Measurements from ENCODE around the gene C1QTNF6.
A peak's percentile ranks its signal among the peaks of the same experiment; 100 is the strongest.

C1QTNF6 gene

DNA sequence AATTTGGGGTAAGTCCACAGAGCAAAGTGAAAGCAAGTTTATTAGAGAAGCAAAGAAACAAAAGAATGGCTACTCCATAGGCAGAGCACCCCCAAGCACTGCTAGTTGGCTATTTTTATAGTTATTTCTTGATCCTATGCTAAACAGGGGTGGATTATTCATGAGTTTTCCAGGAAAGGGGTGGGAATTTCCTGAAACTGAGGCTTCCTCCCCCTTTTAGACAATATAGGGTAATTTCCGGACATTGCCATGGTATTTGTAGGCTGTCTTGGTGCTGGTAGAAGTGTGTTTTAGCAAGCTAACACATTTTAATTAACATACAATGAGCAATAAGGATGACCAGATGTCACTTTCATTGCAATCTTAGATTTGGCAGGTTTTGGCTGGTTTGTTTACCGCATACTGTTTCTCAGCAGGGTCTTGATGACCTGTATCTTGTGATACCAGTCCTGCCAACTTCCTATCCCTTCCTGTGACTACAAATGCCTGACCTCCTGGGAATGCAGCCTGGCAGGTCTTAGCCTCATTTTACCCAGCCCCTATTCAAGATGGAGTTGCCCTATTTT lies 937 bp upstream of the C1QTNF6 start:
- DNase-seq = peak; percentile 46

DNA sequence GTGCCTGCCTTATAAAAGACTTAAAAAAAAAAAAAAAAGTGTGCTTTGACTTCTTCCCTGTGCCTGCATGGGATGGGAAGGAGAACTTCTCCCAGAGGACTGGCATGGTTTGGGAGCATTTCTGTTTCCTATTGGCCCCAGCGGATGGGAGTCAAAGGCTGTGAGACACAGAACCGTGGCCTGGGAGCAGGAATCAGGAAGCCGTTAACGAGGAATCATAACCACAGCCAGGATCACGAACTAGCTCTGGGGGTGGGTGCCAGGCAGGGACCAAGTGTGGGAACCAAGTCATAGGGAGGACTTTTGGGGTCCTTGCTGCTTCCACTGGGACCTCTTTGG lies 526 bp downstream of the C1QTNF6 start:
- DNase-seq = peak; percentile 47

- no peak for DNase-seq
These were observed 987 bp downstream of the C1QTNF6 start for GRCh38 chr22:37186997-37187522.

DNA sequence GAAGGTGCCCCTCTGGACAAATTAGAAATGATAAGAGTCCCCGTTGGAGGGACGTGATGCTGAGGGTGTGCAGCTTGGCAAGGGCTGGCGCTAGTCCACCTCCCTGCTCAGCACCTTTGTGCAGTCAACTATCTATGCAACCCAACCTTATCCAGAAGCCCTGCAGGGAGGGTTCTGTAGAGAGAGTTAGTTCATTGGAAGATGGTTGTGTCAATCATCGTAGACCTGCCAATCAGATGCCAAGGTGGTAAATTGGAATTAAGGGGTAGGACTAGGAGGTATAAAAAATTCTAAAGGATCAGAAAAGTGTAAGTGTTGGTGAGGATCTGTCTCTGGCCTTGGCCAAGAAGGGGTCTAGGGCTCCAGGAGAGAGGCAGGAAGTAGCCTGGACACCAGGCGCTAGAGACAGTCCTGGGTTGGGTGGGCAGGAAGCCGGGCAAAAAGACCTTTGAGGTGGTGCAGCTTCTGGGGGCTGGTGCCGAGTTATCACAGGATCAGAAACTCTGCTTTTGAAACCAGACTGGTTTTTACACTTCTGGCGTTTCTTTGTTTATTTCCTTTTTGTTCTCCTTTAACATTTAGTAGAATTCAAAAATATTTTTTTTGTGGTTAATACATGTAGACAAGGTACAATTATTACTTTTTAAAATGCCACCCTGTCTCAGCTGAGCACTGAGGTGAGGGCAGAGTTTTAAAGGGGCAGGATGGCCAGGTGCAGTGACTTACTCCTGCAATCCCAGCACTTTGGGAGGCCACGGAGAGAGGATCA lies 1.6 kb downstream of the C1QTNF6 start:
- peak; percentile 71 for DNase-seq

DNA sequence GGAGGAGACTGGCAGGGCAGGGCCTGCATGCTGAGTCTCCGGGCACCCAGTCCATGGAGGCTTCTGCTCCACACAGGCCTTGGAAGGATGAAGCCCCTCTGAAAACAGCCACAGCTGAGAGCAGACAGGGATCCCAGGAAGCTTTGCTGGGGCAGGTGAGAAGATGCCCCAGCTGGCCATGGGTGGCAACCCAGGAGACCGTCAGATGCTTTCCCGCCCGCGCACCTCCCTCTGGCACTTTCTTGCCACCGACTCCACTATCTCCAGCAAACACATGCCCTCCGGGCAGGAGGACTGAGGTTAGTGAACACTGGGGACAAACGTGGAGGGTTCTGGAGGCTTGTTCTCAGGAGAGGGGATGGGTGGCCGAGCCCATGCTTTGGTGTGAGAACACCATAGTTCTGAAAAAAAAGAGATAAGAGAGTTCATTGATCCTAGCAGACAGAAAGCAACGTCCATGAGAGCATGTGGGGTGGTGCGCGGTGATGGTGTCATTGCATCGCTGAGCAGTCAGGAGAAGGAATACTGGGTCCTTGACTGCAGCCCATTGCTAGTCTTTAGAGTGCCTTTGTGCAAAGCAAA lies 2.3 kb downstream of the C1QTNF6 start:
- DNase-seq = no peak

DNA sequence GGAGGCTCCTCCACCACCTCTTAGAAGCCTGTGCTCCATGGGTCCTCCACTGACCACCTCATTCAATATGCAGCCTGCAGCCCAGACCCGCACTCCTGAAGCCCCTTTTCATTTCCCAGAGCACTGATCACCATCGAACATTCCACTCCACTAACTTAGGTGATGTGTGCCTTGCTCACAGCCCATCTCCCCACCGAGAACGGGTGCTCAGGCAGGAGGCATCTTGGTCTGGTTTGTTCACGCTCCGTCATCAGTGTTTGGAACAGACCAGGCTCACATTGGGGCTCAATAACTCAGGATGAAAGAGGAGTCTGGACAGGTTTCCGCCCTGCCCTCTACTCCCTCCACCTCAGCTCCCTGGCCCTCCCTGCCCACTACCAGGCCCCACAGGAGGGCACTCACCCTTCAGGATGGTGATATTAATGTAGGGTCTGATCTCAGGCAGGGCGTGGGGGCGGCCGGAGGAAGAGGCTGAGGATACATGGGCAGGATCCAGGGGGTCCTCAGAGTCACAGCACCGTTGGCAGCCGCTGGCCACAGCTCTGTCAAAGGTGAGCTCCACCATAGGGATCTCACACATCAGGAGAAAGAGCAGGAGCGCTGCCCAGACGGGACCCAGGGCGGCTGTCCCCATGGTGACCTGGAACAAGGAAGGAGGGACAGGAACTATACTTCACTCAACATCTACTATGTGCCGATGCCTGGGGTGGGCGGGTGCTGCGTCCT lies 3.1 kb downstream of the C1QTNF6 start:
- no peak for DNase-seq

DNA sequence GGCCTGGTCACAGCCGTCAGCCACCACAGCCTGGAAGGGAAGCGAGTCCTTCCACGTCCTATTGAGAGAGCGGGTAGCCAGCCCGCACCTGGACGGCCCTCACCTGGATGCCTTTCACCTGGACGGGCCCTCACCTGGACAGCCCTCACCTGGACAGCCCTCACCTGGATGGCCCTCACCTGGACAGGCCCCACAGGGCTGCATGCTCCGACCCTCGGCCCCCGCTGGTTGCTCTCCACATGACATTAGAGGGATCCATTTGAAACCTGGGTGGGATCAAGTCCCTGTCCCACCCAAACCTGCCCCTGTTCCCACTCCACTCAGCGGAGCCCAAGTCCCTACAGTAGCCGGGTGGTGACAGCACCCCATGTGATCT lies 3.7 kb downstream of the C1QTNF6 start:
- DNase-seq = no peak

GRCh38 chr22:37183432-37184379 lies 4.3 kb downstream of the C1QTNF6 start:
- DNase-seq = no peak

DNA sequence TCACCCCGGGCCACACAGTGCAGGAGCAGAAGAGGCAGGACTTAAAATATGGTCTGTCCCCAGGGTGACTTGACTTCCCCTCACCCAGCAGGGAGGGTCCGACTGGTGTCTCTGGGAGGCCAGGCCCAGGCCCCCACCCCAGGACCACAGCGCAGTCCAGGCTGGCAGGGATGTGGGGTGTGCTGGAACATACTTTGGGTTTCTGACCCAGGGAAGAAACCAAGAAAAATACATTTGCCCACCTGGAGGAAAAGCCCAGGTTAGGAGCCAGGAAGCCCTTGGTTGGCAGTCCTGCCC lies 5.2 kb downstream of the C1QTNF6 start:
- no peak for DNase-seq

- no peak for DNase-seq
These were observed 5.7 kb downstream of the C1QTNF6 start for GRCh38 chr22:37182101-37182948.

- no peak for DNase-seq
These were observed 6.4 kb downstream of the C1QTNF6 start for GRCh38 chr22:37181681-37182080.

- DNase-seq = no peak
These were observed 7.4 kb downstream of the C1QTNF6 start for GRCh38 chr22:37180531-37181231.

- no peak for DNase-seq
These were observed 8.2 kb downstream of the C1QTNF6 start for GRCh38 chr22:37179622-37180420.

DNA sequence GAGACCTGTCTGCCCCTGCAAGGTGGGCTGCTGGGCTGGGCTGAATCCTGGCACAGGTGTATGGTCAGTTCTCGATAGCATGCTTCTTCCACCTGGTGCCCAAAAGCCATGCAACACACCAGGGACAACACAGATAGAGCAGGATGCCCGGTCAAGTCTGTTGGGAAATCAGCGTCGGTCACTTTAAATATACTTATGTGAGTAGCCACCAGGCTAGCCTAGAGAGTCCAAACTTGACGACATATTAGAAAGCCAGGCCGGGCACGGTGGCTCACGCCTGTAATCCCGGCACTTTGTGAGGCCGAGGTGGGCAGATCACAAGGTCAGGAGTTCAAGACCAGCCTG lies 8.9 kb downstream of the C1QTNF6 start:
- DNase-seq = no peak

GRCh38 chr22:37178350-37179125 lies 9.5 kb downstream of the C1QTNF6 start:
- no peak for DNase-seq

GRCh38 chr22:37177755-37178154 lies 10.3 kb downstream of the C1QTNF6 start:
- no peak for DNase-seq

- no peak for DNase-seq
These were observed 10.8 kb downstream of the C1QTNF6 start for GRCh38 chr22:37177221-37177620.

DNA sequence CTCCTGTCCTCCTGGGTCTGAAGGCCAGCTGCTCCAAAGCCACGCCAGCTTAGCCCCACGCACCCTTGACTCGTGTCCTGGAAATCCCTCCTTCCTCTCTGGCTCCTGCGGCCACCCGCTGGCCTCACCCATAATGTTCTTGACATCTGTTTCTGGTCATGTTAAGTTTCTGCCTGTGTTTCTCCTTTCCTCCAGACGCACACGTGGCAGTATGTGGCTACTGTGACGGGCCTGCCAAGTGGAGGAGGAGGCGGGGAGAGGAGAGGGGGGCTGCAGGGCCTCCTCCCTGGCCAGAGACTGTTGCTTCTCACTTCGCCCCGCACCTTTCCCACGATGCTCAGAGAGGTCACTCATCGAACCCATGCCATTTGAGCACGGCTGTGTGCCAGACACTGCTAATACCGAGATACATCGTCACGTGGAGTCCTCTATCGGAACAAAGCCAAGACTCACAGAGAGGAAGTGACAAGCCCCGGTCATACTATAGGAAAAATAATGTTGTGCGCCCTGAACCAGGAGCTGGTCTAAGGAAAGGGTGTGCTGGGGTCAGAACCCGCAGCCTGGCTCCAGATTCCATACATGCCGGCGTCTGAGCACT lies 11.5 kb downstream of the C1QTNF6 start:
- DNase-seq = peak; percentile 91
